HepG2 (cell line): Measurements from ENCODE around the gene ZNF844. TPM values are rescaled to one million over a fixed set of nuclear protein-coding genes. Genes with fewer than 3 reads are reported as not detected.

Experiments used
- ARID5B ChIP-seq: IDR thresholded peaks from 2 replicates; pipeline ENCODE4 v1.4.0; 2020; ENCODE audit warnings: mild to moderate bottlenecking, missing genetic modification reagents
- ATF1 ChIP-seq: IDR thresholded peaks from 2 replicates; pipeline ENCODE4 v1.6.1; 2016; ENCODE audit warnings: mild to moderate bottlenecking, control low read depth
- FOXP4 ChIP-seq: sonication (generic); formaldehyde crosslinking; IDR thresholded peaks from 2 replicates; pipeline ENCODE4 v1.4.0; 2020; ENCODE audit warnings: missing genetic modification reagents
- GATAD1 ChIP-seq: IDR thresholded peaks from 2 replicates; pipeline ENCODE4 v1.6.1; 2016; ENCODE audit warnings: missing genetic modification reagents, missing compliant biosample characterization
- HIVEP1 ChIP-seq: sonication (generic); formaldehyde crosslinking; IDR thresholded peaks from 2 replicates; pipeline ENCODE4 v1.4.0; 2020; ENCODE audit warnings: mild to moderate bottlenecking, missing genetic modification reagents
- HMGA1 ChIP-seq: sonication (generic); formaldehyde crosslinking; conservative IDR thresholded peaks from 2 replicates; pipeline ENCODE4 v1.4.0; 2020; ENCODE audit warnings: missing genetic modification reagents
- HOXA7 ChIP-seq: sonication (generic); formaldehyde crosslinking; IDR thresholded peaks from 2 replicates; pipeline ENCODE4 v1.8.1; 2022; ENCODE audit warnings: mild to moderate bottlenecking, missing genetic modification reagents, moderate library complexity
- KDM5A ChIP-seq: fragments of 200-600 bp; sonication (generic); IDR thresholded peaks from 2 replicates; pipeline ENCODE4 v1.7.0; 2018; ENCODE audit warnings: antibody characterized with exemption, mild to moderate bottlenecking, low read length, borderline replicate concordance
- MED1 ChIP-seq: sonication (generic); formaldehyde crosslinking; IDR thresholded peaks from 2 replicates; pipeline ENCODE4 v1.4.0; 2020; ENCODE audit warnings: missing genetic modification reagents
- NONO ChIP-seq, 2 experiments: fragments of 450-650 bp in 1 of 2; sonication (generic) in 1 of 2; formaldehyde crosslinking in 1 of 2; IDR thresholded peaks in 1 of 2; conservative IDR thresholded peaks in 1 of 2; 2 replicates each; pipeline versions ENCODE4 v1.6.1 to v1.8.0; 2017 to 2022; ENCODE audit warnings: mild to moderate bottlenecking in 1 of 2, missing genetic modification reagents in 1 of 2, moderate library complexity in 1 of 2
- PAX8 ChIP-seq: sonication (generic); formaldehyde crosslinking; IDR thresholded peaks from 2 replicates; pipeline ENCODE4 v1.8.0; 2022; ENCODE audit warnings: mild to moderate bottlenecking, missing genetic modification reagents, borderline replicate concordance
- SALL1 ChIP-seq: sonication (generic); formaldehyde crosslinking; IDR thresholded peaks from 2 replicates; pipeline ENCODE4 v1.8.0; 2022; ENCODE audit warnings: mild to moderate bottlenecking, missing genetic modification reagents
- SMYD3 ChIP-seq: sonication (generic); formaldehyde crosslinking; IDR thresholded peaks from 2 replicates; pipeline ENCODE4 v1.8.1; 2023; ENCODE audit warnings: mild to moderate bottlenecking, missing genetic modification reagents
- TBX3 ChIP-seq: fragments of 450-650 bp; IDR thresholded peaks from 2 replicates; pipeline ENCODE4 v1.6.1; 2017; ENCODE audit warnings: antibody characterized with exemption, mild to moderate bottlenecking, inconsistent platforms, borderline replicate concordance
- TCF7 ChIP-seq: sonication (generic); IDR thresholded peaks from 2 replicates; pipeline ENCODE4 v1.6.1; 2016; ENCODE audit warnings: antibody characterized with exemption, low read depth
- ZNF18 ChIP-seq: sonication (generic); formaldehyde crosslinking; IDR thresholded peaks from 2 replicates; pipeline ENCODE4 v1.8.0; 2022; ENCODE audit warnings: mild to moderate bottlenecking, missing genetic modification reagents; ENCODE audit not compliant: insufficient replicate concordance
- ZNF598 ChIP-seq: sonication (generic); formaldehyde crosslinking; IDR thresholded peaks from 2 replicates; pipeline ENCODE4 v1.5.1; 2020; ENCODE audit warnings: mild to moderate bottlenecking, missing genetic modification reagents, borderline replicate concordance
- ZNF768 ChIP-seq: sonication (generic); formaldehyde crosslinking; IDR thresholded peaks from 2 replicates; pipeline ENCODE4 v1.4.0; 2020; ENCODE audit warnings: missing genetic modification reagents
- ZSCAN29 ChIP-seq: sonication (generic); formaldehyde crosslinking; conservative IDR thresholded peaks from 2 replicates; pipeline ENCODE4 v1.4.0; 2020; ENCODE audit warnings: mild to moderate bottlenecking, missing genetic modification reagents
- ZSCAN9 ChIP-seq: IDR thresholded peaks from 2 replicates; pipeline ENCODE4 v1.6.1; 2016; ENCODE audit warnings: borderline replicate concordance
- polyA plus RNA-seq, 8 experiments: library from polyadenylated mRNA; depleted of rRNA in 3 of 8; stranded (reverse) in 7 of 8; unstranded in 1 of 8; fragments of >200 nt; fragmentation: Illumina TruSeq in 4 of 8; extraction: Trizol in 4 of 8; gene quantifications; 2 replicates each; pipeline versions ENCODE4 v1.2.1 to v1.2.3, GENCODE V29; 2011 to 2016; ENCODE audit warnings: low read depth in 4 of 8, missing spikeins in 1 of 8, mixed read lengths in 1 of 8; ENCODE audit not compliant: insufficient read depth in 1 of 8
- total RNA-seq, 5 experiments: library from RNA; depleted of rRNA; stranded (reverse); fragments of >200 nt; fragmentation: Illumina TruSeq; extraction: Trizol; gene quantifications; 2 replicates each; pipeline ENCODE4 v1.2.3, GENCODE V29; 2016; ENCODE audit warnings: low read depth in 1 of 5

The ZNF844 gene
- total and polyA plus RNA-seq, 2 of the 13 experiments (the other 11 are each of a cell fraction or from before 2014, with no cell fraction given) = 1.0 to 3.2 TPM

GRCh38 chr19:12035220-12036172, 29.0 kb upstream of the ZNF844 start, which contains the start of gene ZNF433 (continued):
- TF ChIP-seq NONO (IDR thresholded peaks at IDR 0.05) (no peak), NONO (CRISPR knock-in tag; conservative IDR thresholded peaks at IDR 0.05) (peak; percentile 80; the same call in 1 of the 2 replicates), KDM5A (peak; percentile 49; the same call in 1 of the 2 replicates), TBX3 (no peak), PAX8 (CRISPR knock-in tag) (peak; percentile 46; the same call in 1 of the 2 replicates), ZSCAN9 (CRISPR knock-in tag) (0 out of 2 replicates have a peak, but pooled peaks have one; percentile 17), TCF7 (no peak), HMGA1 (no peak), MED1 (CRISPR knock-in tag) (peak; percentile 51), ZNF18 (CRISPR knock-in tag) (no peak), HIVEP1 (CRISPR knock-in tag) (0 out of 2 replicates have a peak, but pooled peaks have one; percentile 6), ATF1 (CRISPR knock-in tag) (no peak), FOXP4 (CRISPR knock-in tag) (no peak), GATAD1 (CRISPR knock-in tag) (peak; percentile 33; the same call in 1 of the 2 replicates), ARID5B (CRISPR knock-in tag) (peak; percentile 37; the same call in 1 of the 2 replicates), ZNF598 (CRISPR knock-in tag) (peak; percentile 79; the same call in 1 of the 2 replicates), SMYD3 (CRISPR knock-in tag) (no peak), ZSCAN29 (CRISPR knock-in tag) (0 out of 2 replicates have a peak, but pooled peaks have one; percentile 4), SALL1 (CRISPR knock-in tag) (peak; percentile 54; the same call in 1 of the 2 replicates), HOXA7 (CRISPR knock-in tag) (no peak), ZNF768 (CRISPR knock-in tag) (peak; percentile 64; the same call in 1 of the 2 replicates)
